Lung microvascular endothelial cell (primary cell): ENCODE measurements around the gene C2CD2. TPM values are rescaled to one million over a fixed set of nuclear protein-coding genes. Genes with fewer than 3 reads are reported as not detected.
A peak's percentile ranks its signal among the peaks of the same experiment; 100 is the strongest.
"Not testable (repeated sequence)": the region's sequence is repeated elsewhere in the genome, so short reads cannot be mapped to it uniquely, and the experiment has no call there.

ENCODE experiments used
- DNase-seq, 2 donors: peaks; one replicate each; pipeline versions ENCODE4 v3.0.0 to v3.0.0-alpha.2; 2010; ENCODE audit warnings: low read depth in 2 of 2
- total RNA-seq: library from RNA; depleted of rRNA; stranded (reverse); fragments of >200 nt; gene quantifications from 2 replicates; pipeline ENCODE4 v1.2.1, GENCODE V29; 2014

Gene C2CD2
- total RNA-seq, 1 donor from 2014 or later: 34.3 TPM

GRCh38 chr21:41958886-41959563 lies 5.2 kb upstream of the C2CD2 start:
- peak in 1 of 2 donors; percentile 61 for DNase-seq

DNA sequence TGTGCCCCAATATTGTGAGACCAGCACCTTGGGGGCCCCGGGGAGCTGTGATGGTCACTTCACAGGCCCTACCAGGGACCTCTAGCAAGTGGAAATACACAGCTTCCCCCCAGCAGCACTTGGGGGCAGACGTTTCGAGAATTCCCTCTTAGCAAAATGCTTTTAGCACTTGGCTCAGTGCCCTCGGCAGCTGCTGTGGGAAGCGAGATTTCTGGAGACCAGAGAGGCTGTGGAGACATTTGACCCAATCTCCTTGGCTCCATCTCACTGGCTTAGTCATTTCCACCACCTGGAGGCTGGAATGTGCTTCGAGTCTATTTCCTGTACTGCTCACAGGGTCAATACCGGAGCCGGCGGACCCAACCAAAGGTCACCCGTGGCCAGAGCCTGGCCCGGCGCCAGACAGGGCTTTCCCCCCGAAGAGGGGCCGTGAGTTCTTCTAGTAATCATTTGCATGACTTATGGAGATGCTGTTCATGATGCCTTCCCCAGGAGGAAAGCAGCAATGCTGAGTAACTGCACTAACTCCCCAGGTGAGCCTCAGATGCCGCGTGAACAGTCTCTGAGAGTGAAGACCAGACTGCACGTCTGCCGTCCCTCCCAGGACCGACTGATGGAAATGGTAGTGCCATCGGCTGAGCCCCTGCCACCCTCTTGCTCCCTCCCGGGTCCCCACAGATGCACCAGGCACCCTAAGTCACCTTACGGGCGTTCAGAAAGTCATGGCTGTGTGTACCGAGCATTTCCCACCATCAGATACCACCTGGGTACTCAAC lies 4.4 kb upstream of the C2CD2 start:
- peak; percentile 59 to 100 for DNase-seq

DNA sequence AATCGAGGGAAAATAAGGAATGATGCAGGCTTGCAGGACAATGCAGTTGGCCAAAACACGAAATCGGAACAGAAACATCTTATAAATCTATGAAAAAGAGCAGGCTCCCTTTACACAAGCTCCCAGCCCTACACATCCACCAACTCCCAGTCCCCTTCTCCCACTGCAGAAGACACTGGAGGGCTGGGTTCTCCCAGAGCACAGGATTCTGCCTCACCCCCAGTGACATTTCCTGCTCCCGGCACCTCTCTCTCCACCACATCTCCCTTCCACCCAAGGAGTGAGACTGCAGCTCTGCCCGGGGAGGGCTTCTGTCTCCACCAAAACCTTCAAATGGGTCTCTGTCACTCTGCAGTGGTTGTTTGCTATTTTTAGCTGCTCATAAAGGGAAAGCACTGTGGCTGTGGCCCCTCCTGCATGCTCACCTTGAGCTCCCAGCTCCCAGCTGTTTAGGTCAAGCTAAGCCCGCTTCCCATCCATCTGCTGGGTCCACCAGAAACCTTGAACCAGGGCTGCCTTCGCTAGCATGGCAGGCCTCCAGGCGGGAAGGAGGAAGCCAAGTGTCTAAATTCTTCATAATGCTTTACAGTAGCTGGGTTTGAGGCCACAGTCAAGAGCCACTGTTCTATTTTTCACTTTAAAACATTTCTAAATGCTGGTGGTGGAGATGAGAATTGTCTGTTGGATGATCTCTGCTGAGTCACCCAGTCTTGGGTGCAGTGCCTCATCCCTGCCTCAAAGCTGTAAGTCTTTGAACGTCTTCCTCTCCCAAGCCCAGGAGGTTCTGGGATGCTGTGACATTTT lies 3.3 kb upstream of the C2CD2 start:
- peak in 1 of 2 donors; percentile 75 for DNase-seq

GRCh38 chr21:41955516-41955915 lies 1.7 kb upstream of the C2CD2 start:
- DNase-seq: no peak

- DNase-seq: no peak
Observed at GRCh38 chr21:41954654-41955499, 1.1 kb upstream of the C2CD2 start.

GRCh38 chr21:41953249-41953830 lies 478 bp downstream of the C2CD2 start:
- peak in 1 of 2 donors; percentile 51 for DNase-seq

GRCh38 chr21:41952568-41953248 lies 1.1 kb downstream of the C2CD2 start:
- DNase-seq: peak; percentile 40 to 47

GRCh38 chr21:41951876-41952567 lies 1.8 kb downstream of the C2CD2 start:
- DNase-seq: no peak

DNA sequence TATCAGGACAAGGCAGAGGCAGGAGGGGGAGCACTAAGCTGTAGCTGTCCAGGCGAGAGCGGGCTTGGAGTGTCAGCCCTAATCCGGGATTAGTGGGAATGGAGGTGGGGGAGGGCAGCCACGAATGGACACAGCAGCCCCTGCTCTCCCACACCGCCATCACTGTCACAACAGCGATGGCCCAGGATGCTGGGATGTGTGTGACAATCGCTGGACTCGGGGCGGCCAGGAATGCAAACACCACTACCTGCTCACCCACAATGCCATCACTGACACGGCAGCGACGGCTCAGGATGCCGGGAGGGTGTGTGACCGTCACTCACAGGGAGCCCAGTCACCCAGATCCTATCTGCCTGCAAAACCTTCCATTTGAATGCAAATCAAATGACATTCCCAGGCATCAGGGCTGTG lies 2.9 kb downstream of the C2CD2 start:
- no peak for DNase-seq

DNA sequence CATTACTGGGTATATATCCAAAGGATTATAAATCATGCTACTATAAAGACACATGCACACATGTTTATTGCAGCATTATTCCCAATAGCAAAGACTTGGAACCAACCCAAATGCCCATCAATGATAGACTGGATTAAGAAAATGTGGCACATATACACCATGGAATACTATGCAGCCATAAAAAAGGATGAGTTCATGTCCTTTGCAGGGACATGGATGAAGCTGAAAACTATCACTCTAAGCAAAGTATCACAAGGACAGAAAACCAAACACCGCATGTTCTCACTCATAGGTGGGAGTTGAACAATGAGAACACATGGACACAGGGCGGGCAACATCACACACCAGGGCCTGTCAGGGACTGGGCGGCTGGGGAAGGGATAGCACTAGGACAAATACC lies 4.2 kb downstream of the C2CD2 start:
- not testable (repeated sequence) for DNase-seq

- no peak for DNase-seq
Observed at GRCh38 chr21:41948901-41949300, 4.9 kb downstream of the C2CD2 start.

DNA sequence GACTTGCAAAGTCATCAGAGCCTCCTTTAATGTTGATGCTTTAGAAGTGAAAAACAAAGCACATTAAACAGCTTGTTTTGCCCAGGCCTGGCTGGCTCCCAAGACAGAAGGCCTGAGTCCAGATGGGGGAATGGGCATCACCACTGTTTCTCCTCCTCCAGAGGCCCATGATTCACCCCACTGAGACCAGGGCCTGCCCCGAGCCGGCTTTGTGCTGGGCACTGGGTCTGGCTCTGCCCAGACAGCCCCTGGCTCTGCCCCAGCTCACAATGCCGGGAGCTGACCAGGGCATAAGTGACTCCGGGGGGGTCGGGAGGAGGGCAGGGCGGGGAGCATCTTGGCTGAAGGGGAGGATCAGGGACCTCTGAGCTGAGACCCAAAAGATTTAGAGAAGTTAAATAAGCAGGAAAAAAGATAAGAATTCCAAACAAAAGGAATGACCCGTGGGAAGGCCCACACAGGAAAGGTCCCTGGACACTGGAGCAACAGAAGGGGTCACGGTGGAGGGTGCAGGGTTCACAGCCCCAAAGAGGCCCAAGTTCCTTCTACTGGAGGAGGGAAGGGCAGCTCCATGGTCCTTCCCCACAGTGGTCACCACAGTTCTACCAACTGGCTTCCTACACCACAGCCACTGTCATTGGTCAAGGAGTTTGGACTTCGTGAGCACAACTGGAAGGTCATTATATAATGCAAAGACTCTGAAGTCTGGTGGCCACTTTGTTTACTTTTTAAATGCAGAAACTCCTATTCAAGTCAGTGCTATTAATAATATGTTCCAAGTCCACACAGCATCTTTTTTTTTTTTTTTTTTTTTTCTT lies 5.5 kb downstream of the C2CD2 start:
- DNase-seq: peak in 1 of 2 donors; percentile 73

- no peak for DNase-seq
Observed at GRCh38 chr21:41945982-41946381, 7.8 kb downstream of the C2CD2 start.

- DNase-seq: no peak
Observed at GRCh38 chr21:41943851-41944250, 10.0 kb downstream of the C2CD2 start.

GRCh38 chr21:41942457-41942856 lies 11.4 kb downstream of the C2CD2 start:
- DNase-seq: no peak

DNA sequence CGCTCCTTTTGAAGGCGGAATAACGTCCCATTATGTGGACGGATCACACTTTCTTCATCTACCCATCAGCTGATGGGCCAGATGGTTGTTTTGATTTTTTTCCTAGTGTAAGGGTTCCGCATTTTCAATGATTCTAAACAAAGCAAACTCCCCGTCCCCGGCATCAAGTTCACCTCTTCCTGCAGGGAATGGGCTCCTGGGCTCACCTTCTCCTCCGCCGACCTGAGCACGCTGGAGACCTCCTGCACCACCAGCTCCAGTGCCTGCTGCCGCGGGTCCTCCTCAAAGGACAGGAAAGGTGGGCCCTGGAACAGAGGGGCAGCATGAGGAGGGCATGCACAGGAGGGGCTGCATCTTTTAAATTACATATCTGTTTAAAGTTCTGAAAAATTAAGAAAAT lies 11.9 kb downstream of the C2CD2 start:
- no peak for DNase-seq

GRCh38 chr21:41940431-41940830 lies 13.4 kb downstream of the C2CD2 start:
- DNase-seq: no peak

DNA sequence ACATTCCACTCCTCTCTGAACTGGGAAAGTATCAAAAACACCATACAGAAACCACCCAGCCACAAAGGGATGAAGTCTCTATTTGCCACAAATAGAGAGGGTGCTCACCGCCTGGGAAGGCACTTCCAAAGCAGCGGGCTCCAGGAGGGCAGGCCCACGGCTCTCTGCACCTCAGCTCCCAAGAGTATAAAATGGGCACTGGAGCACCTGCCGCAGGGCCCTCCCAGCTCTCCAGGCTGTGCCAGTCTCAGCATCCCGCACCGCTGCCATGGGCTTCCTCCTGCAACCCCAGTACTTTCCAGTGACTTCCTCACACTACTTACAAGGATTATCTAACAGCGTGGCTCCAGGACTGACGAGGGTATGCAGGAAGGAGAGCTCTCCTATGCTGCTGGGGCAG lies 14.4 kb downstream of the C2CD2 start:
- no peak for DNase-seq
